ENCODE measurements around the gene OR2A7. TPM values are rescaled to one million over a fixed set of nuclear protein-coding genes. Genes with fewer than 3 reads are reported as not detected.
"Not testable (repeated sequence)": the region's sequence is repeated elsewhere in the genome, so short reads cannot be mapped to it uniquely, and the experiment has no call there.

The OR2A7 gene
- total and polyA plus RNA-seq, 2 donors (not counting 1 experiment from before 2014, with no cell fraction given) = 2.7 to 3.3 TPM

DNA sequence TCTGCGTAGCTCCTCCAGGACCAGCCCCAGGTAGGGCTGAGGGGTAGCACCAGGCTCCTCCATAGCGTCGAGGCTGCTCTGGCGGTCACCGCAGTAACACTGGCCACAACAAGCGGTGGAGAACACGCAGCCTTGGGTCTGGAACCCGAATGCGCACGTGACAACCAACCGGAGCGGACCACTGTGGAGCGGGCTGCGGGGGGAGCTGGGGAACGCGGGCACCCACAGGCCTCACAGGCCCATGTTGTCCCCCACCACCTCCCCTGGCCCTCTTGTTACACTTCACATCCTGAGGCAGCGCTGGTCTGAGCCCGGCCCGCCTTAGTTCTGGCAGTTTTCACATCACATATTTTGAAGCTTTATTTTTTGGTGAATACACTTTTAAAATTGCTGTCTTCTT is 4.6 kb upstream of the OR2A7 start, which contains the start of gene CTAGE8:
TSS of gene CTAGE8 (minus strand) at position 101 of the 400 bp plus-strand sequence. CDS start at position 63, 38 bp downstream.
- H3K27ac Mint-ChIP-seq; H3K9me3 Mint-ChIP-seq (ENCODE audit: insufficient read depth); intact Hi-C loops (cut with micrococcal nuclease); H3K79me2 ChIP-seq (ENCODE audit: control insufficient read depth, insufficient read depth, low read length); H3K4me3 ChIP-seq (ENCODE audit: control extremely low read depth in 1 of 5, extremely low read depth in 1 of 5, insufficient read depth in 1 of 5, low read depth in 2 of 5, low read length in 4 of 5); H3K4me1 ChIP-seq (ENCODE audit: control insufficient read depth in 2 of 2, insufficient read depth in 2 of 2, low read length in 2 of 2); H3K4me3 Mint-ChIP-seq; POLR2A ChIA-PET; H3K4me2 ChIP-seq (replicated peaks; ENCODE audit: low read depth, low read length, poor library complexity, severe bottlenecking); H3K27me3 Mint-ChIP-seq; H3K4me1 Mint-ChIP-seq; CTCF ChIA-PET; H2AFZ ChIP-seq (ENCODE audit: insufficient read depth, low read depth, low read length, poor library complexity, severe bottlenecking); H3K9ac ChIP-seq (ENCODE audit: low read length); H3K36me3 ChIP-seq (replicated peaks in 1 of 2; ENCODE audit: control extremely low read depth in 1 of 2, control insufficient read depth in 1 of 2, extremely low read depth in 1 of 2, insufficient read depth in 2 of 2, low read length in 1 of 2); H3K9me3 ChIP-seq (ENCODE audit: control extremely low read depth in 1 of 3, control insufficient read depth in 2 of 3, insufficient read depth in 1 of 3, low read length in 2 of 3); DNase-seq; H3K27ac ChIP-seq (ENCODE audit: low read length in 2 of 2); H3K27me3 ChIP-seq (replicated peaks in 1 of 4; ENCODE audit: control extremely low read depth in 1 of 4, control insufficient read depth in 3 of 4, insufficient read depth in 4 of 4, low read length in 3 of 4); ATAC-seq (ENCODE audit: low read depth); H4K20me1 ChIP-seq (ENCODE audit: control insufficient read depth, insufficient read depth, low read length, poor library complexity, severe bottlenecking): not testable (repeated sequence)
- WGBS (ENCODE audit: insufficient coverage) = no CpG with 5 or more reads among the region's 19 CpGs

- H3K27ac Mint-ChIP-seq; POLR2A ChIA-PET; H3K79me2 ChIP-seq (ENCODE audit: control insufficient read depth, insufficient read depth, low read length); H3K4me3 ChIP-seq (ENCODE audit: control extremely low read depth in 1 of 5, extremely low read depth in 1 of 5, insufficient read depth in 1 of 5, low read depth in 2 of 5, low read length in 4 of 5); H3K4me1 ChIP-seq (ENCODE audit: control insufficient read depth in 2 of 2, insufficient read depth in 2 of 2, low read length in 2 of 2); H3K4me2 ChIP-seq (replicated peaks; ENCODE audit: low read depth, low read length, poor library complexity, severe bottlenecking); H2AFZ ChIP-seq (ENCODE audit: insufficient read depth, low read depth, low read length, poor library complexity, severe bottlenecking); H3K27ac ChIP-seq (ENCODE audit: low read length in 2 of 2); H3K9me3 Mint-ChIP-seq (ENCODE audit: insufficient read depth); intact Hi-C loops (cut with micrococcal nuclease); H3K4me1 Mint-ChIP-seq; DNase-seq; ATAC-seq (ENCODE audit: low read depth); H3K27me3 Mint-ChIP-seq; H3K9ac ChIP-seq (ENCODE audit: low read length); H3K36me3 ChIP-seq (replicated peaks in 1 of 2; ENCODE audit: control extremely low read depth in 1 of 2, control insufficient read depth in 1 of 2, extremely low read depth in 1 of 2, insufficient read depth in 2 of 2, low read length in 1 of 2); H3K4me3 Mint-ChIP-seq; CTCF ChIA-PET; H3K9me3 ChIP-seq (ENCODE audit: control extremely low read depth in 1 of 3, control insufficient read depth in 2 of 3, insufficient read depth in 1 of 3, low read length in 2 of 3); H3K27me3 ChIP-seq (replicated peaks in 1 of 4; ENCODE audit: control extremely low read depth in 1 of 4, control insufficient read depth in 3 of 4, insufficient read depth in 4 of 4, low read length in 3 of 4); H4K20me1 ChIP-seq (ENCODE audit: control insufficient read depth, insufficient read depth, low read length, poor library complexity, severe bottlenecking): not testable (repeated sequence)
- no CpG with 5 or more reads among the region's 2 CpGs for whole genome bisulfite sequencing (ENCODE audit: insufficient coverage)
These were observed 2.5 kb downstream of the OR2A7 start for GRCh38 chr7:144262128-144262527.

GRCh38 chr7:144259067-144259466 is 5.5 kb downstream of the OR2A7 start:
- H3K27me3 Mint-ChIP-seq; DNase-seq; H3K27ac Mint-ChIP-seq; H3K4me3 ChIP-seq (ENCODE audit: control extremely low read depth in 1 of 5, extremely low read depth in 1 of 5, insufficient read depth in 1 of 5, low read depth in 2 of 5, low read length in 4 of 5); H3K4me2 ChIP-seq (replicated peaks; ENCODE audit: low read depth, low read length, poor library complexity, severe bottlenecking); H3K27ac ChIP-seq (ENCODE audit: low read length in 2 of 2); H3K9ac ChIP-seq (ENCODE audit: low read length); H3K79me2 ChIP-seq (ENCODE audit: control insufficient read depth, insufficient read depth, low read length); H3K4me1 Mint-ChIP-seq; H3K4me3 Mint-ChIP-seq; intact Hi-C loops (cut with micrococcal nuclease); POLR2A ChIA-PET; H3K4me1 ChIP-seq (ENCODE audit: control insufficient read depth in 2 of 2, insufficient read depth in 2 of 2, low read length in 2 of 2); CTCF ChIA-PET; H3K27me3 ChIP-seq (replicated peaks in 1 of 4; ENCODE audit: control extremely low read depth in 1 of 4, control insufficient read depth in 3 of 4, insufficient read depth in 4 of 4, low read length in 3 of 4); H3K9me3 Mint-ChIP-seq (ENCODE audit: insufficient read depth); H3K36me3 ChIP-seq (replicated peaks in 1 of 2; ENCODE audit: control extremely low read depth in 1 of 2, control insufficient read depth in 1 of 2, extremely low read depth in 1 of 2, insufficient read depth in 2 of 2, low read length in 1 of 2); H2AFZ ChIP-seq (ENCODE audit: insufficient read depth, low read depth, low read length, poor library complexity, severe bottlenecking); ATAC-seq (ENCODE audit: low read depth); H3K9me3 ChIP-seq (ENCODE audit: control extremely low read depth in 1 of 3, control insufficient read depth in 2 of 3, insufficient read depth in 1 of 3, low read length in 2 of 3); H4K20me1 ChIP-seq (ENCODE audit: control insufficient read depth, insufficient read depth, low read length, poor library complexity, severe bottlenecking): not testable (repeated sequence)
- no CpG with 5 or more reads among the region's 14 CpGs for WGBS (ENCODE audit: insufficient coverage)
